C4-2B (cell line): ENCODE results near the gene GOLGA8S.

Source experiments
- ZFX ChIP-seq: fragments of 450-650 bp; IDR thresholded peaks from 2 replicates; pipeline ENCODE4 v1.6.1; 2017
- TF ChIP-seq, protein P1 (sequence below): fragments of 450-650 bp; conservative IDR thresholded peaks from 2 replicates; pipeline ENCODE4 v1.5.1; 2017; ENCODE audit warnings: mild to moderate bottlenecking

DNA sequence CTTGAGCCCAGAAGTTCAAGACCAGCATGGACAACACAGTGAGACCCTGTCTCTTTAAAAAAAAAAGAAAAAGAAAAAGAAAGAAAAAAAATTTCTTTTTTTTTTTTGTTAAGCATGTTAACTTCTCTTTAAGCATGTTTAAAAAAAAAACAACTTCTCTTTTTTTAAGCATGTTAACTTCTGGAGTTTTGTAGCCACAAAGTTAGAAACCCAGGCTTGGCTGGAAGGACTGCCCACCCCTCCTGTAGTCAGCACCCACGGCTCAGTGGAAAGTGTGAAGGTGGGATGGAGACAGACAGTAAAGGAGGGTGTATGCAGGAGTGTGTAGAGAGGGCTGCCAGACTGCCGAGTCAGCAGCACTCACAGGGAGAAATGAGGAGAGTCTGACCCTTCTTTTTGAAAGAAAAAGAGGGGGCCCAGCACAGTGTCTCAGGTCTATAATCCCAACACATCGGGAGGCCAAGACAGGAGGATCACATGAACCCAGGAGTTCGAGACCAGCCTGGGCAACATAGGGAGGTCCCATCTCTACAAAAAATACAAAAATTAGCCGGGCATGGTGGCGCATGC, 33.2 kb downstream of the GOLGA8S start:
- TF ChIP-seq, protein P1, sequence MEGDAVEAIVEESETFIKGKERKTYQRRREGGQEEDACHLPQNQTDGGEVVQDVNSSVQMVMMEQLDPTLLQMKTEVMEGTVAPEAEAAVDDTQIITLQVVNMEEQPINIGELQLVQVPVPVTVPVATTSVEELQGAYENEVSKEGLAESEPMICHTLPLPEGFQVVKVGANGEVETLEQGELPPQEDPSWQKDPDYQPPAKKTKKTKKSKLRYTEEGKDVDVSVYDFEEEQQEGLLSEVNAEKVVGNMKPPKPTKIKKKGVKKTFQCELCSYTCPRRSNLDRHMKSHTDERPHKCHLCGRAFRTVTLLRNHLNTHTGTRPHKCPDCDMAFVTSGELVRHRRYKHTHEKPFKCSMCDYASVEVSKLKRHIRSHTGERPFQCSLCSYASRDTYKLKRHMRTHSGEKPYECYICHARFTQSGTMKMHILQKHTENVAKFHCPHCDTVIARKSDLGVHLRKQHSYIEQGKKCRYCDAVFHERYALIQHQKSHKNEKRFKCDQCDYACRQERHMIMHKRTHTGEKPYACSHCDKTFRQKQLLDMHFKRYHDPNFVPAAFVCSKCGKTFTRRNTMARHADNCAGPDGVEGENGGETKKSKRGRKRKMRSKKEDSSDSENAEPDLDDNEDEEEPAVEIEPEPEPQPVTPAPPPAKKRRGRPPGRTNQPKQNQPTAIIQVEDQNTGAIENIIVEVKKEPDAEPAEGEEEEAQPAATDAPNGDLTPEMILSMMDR: no peak
- TF ChIP-seq ZFX: no peak
